Activated effector memory CD4-positive, alpha-beta T cell treated with anti-CD3 and anti-CD28 coated beads, Interleukin-2, amount 50 U/mL, for 16 hours (primary cell): Measurements from ENCODE around the gene ZBTB7B.
"Not testable (repeated sequence)": the region's sequence is repeated elsewhere in the genome, so short reads cannot be mapped to it uniquely, and the experiment has no call there.

Experiments
- DNase-seq: peaks from one replicate; pipeline ENCODE4 v3.0.0-alpha.2; 2020

Gene ZBTB7B

DNA sequence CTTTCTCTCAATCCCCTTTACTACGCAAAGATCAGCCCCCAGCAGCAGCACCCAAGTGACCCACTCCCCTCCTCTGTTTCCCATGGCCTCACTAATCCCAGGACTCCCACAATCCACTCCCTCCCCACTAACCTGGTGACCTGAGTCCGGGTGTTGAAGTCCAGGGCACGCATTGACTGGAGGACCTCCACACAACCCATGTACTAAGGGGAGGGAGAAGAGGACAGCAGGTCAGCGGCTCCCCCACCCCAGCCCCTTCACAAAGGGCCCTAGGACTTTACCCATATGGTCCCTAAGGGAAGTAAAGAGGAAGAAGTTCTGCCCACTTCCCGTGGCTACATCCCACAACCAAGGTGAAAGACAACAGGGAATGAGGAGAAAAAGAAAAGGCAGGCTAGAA lies 33.4 kb upstream of the ZBTB7B start:
- DNase-seq = no peak

DNA sequence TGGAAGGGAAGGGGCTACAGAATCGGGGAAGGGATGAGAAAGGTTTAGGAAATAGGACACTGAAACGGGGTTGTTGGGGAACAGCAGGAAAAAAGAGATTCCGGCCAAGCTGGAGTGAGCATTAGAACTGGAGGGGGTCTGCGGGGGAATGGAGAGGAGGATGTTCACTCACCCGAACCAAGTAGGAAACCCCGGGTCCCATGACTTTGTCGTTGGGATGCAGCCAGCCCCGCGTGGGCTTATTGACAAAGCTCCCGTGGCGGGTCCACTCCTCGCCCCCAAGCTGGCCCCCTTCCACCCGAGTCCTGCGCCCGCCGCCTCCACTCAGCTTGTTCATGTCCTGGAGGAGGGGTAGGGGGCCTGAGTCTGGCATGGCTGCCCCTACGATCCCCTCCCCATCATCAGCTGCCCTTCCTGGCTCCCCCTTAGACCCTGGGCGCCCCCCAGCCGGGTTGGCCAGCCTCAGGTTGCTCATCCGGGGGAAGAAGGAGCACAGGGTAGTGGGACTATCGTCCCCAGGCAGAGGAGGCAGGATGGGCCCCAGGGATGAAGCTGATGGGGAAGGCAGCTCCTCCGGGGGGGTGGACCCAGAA lies 32.6 kb upstream of the ZBTB7B start:
- DNase-seq = no peak

DNA sequence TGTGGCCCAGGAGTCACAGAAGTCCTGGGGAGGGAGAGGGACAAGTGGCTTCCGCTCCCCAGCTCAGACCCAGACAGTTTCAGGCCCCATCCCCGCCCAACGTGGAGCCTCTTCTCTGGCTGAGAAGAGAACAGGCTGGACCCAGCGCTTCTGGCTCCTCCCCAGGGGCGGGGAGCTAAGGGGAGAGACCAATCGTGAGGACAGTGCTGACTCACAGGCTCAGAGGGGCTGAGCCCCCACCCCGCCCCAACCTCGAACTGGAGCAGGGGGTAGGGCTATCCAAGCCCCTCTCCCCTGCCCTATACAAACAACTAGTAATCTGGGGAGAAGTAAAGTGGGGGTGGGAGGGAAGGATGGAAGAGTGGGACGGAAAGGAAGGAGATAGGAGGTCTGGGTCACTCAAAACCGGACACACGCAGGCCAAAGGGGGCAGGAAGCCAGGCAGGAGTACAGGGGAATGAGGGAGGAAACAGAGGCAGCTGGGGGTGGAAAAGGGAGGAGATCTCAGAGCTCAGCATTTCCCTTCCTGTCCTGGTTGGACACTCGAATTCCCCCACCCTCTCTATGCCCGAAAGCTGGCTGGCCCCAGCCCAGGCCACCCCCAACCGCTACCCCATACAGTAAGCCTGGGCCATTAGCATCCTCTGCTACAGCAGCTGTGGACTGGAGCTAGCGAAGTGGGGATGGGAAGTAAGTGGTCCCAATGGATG lies 31.8 kb upstream of the ZBTB7B start, which contains the start of gene SHC1:
Gene SHC1, minus strand, starts transcription at position 117 of the 710 bp plus-strand sequence. CDS start 221 bp downstream, outside the sequence.
- DNase-seq = peak; percentile 79

DNA sequence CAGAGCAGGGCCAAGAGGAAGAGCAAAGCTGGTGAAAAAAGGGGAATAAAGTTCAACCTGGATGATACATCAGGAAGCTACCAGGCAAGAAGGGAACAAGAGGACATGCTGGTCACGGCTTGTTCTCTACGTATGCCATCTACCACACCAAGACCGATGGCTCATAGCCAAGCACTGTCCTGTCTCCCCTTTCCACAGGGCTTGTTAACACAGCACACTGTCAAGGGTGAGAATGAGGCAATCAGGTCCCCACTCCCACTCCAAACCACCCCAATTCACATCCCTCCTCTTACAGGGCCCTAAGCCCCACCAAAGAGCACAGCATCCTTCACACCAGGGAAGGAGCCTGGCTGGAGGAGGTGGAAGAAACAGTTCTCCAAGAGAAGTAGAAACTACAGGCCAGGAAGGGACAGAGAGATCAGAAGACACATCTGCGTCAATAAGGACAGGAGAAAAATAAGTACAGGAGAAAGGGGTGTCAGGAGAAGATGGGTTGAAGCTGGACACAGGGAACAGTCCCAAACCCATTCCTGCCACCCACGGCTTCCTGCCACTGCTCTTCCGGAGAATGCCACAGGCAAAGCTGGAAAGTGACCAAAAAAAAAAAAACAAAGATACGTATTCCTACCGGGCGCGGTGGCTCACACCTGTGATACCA lies 31.1 kb upstream of the ZBTB7B start:
- DNase-seq = no peak

DNA sequence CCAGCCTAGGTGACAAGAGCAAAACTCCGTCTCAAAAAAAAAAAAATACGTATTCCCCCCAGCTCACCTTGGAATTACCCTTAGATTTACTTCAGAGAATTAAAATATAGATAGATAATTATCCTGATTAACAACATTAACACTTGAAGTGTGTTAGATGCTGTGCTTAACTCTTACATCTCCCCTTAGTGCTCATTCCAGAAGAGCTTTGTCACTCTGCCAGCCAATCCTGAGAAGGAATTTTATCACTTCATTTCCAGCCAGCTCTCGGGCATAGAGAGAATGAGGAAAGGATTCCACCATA lies 30.4 kb upstream of the ZBTB7B start:
- no peak for DNase-seq

DNA sequence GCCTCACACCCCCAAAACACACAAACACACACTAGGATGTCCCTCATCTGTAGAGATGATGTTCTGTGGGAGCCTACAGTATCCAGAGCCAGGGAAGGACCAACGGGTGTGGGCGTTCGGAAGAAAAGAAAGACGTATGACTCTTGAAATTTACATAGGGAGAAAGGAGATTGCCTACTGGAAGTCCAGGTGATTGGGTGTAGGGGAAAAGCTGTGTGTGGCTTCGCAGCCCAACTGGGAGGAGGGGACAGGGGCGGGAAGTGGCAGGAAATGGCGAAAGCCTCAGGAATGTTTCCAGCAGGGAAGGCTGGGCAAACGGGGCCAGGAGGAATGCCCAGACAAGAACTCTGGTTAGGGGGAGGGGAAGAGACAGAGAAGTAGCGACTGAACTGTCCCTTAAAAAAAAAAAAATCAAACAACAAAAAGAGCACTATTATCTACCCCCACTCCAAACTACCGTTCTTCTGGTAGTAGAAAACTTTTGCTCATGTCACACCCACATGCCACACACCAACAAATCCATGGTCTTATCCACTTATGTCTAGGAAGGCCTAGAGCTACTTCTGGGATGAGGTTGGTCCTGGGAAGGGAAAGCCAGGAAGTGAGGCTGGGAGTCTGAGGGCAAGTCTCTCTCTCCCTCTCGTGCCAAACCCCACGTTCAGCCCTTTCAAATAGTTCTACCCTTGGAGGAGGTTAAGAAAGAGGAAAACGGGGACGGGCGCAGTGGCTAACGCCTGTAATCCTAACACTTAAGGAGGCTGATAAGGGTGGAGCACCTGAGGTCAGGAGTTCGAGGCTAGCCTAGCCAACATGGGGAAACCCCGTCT lies 29.9 kb upstream of the ZBTB7B start:
- DNase-seq = no peak

DNA sequence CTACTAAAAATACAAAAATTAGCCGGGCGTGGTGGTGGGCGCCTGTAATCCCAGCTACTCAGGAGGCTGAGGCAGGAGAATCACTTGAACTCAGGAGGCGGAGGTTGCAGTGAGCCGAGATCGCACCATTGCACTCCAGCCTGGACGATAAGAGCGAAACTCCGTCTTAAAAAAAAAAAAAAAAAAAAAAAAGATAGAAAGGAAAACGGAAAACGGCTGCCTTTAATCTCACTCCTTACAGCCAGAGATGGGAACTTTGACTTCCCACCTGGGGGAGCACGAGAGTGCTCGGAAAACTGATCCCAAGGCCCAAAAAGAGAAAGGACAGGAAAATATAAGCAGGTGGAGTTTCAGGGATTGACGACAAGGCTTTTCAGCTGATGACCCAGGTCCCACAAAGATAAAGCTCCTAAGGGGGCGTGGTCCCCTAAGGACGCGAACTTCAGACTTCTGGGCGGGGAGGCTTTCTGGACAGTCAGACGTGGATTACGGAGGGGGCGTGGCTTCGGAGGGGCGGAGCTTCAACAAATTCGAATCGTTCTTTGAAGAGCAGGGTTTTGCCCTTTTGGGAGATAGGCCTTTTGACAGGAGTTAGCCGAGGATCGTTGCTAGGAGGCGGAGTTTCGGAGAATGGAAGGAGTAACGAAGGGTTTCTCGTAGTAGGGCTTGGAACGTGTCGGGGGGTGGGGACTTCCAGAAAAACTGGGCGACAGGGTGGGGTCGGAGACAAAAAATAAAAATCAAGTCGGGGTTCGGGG lies 29.1 kb upstream of the ZBTB7B start:
- DNase-seq = peak; percentile 96

DNA sequence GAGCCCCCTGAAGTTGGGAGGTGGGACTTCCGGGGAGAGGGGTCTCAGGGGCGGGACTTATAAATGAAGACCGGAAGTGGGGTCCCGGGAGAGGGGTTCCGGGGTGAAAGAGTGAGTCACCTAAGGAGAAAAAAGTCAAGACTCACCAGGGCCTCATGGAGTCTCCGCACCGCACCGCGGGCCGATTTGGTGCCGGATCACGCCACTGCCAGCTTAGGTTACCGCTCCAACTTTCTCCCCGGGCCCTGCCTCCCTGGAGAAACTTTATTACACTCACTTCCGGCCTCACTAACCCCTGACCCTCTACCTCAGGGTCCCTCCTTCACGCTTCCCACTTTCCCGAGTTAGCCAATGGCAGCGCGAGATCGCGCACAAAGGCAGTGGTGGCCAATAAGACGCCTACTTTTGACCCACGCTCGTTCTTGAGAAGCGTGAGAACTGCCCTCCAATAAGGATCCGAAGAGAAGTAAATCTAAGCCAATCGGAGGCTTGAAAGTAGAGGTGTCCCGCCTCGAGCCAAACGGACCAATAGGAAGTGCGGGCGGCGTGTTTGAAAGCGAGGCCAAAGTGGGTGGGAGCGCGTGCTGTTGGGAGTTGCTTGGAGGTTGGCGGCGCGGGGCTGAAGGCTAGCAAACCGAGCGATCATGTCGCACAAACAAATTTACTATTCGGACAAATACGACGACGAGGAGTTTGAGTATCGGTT lies 28.3 kb upstream of the ZBTB7B start, which contains the start of gene CKS1B:
Gene CKS1B, plus strand, starts transcription at position 580 of the 706 bp plus-strand sequence. Its CDS starts 65 bp downstream, at position 645.
- DNase-seq = peak; percentile 97

DNA sequence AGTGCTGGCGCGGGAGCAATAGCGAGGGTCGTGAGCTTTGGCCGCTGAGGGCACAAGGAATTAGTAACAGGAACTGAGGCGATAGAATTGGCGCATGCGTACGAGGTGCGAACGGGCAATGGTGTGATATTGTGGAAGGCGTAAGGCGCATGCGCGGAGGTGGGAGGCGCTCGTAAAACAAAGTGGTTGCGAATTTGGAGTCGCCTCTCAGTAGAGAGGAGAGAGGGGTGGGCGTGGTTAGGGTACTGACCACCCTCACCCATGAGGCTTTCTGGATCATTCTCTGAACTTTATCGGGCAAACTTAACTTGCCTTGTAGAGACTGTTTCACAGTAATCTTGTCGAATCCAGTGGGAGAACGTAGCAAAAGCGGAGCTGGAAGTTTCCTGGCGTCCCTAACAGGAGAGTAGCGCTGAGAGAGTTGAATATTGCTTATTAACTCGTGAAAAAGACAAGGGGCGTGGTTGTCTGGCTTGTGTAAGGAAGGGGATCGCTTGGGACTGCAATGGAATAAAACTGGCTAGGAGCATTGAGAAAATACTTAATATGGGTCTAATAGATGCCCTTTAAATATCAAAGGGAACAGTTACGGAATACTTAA lies 27.7 kb upstream of the ZBTB7B start:
- DNase-seq = peak; percentile 97

DNA sequence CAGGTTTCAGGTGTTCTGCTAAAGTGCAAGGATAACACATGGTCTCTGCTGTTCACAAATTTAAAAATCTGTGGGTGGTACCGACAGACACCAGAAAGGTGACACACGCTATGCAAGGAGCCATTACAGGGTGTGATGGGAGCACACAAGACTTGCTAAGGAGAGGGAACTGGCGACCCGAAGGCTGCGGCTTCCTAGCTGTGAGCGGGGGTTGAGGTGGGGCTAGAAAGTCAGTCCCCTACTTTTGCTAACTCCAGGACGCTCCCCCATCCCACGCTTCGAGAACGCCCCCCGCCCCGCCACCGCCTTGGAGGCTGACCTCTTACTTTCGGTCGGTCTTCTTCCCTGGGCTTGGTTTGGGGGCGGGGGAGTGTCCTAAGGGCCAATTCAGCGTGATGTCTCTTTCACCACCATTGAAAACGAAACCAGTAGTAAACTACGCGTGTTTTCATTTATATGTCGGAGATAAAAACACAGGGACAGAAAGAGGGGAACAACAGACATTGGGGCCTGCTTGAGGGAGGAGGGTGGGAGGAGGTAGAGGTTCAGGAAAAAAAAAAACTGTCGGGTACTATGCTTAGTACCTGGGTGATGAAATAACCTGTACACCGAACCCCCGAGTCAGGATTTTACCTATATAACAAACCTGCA lies 27.1 kb upstream of the ZBTB7B start:
- peak; percentile 87 for DNase-seq

DNA sequence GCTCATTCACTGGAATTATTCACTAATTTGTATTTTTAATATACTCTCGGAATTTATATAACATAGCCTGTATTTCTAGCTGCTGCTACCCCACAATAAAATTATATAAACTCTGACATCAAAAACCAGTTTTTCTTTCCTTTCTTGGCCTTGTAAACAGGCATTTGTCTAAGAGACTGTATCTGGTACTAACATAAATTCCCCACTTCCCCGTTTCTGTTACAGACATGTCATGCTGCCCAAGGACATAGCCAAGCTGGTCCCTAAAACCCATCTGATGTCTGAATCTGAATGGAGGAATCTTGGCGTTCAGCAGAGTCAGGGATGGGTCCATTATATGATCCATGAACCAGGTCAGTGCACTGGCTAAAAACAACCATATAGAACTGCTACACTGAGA lies 24.8 kb upstream of the ZBTB7B start:
- not testable (repeated sequence) for DNase-seq

DNA sequence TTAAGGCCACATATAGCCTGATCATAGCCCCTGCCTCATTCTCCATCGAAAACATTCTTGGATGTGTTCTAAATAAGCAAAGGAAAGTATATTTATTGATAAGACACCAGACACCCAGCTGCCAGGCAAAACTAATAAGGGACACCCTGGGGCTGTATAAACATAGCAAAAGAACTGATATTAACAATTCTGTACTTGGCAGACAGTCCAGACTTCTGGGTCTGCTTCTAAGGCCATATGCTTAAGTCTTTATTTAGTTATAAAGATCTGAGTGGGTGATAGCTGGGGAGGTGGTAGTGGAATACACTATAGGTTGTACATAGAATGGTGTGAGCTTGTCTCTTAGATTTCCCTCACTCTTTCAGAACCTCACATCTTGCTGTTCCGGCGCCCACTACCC lies 24.2 kb upstream of the ZBTB7B start:
- DNase-seq = no peak

DNA sequence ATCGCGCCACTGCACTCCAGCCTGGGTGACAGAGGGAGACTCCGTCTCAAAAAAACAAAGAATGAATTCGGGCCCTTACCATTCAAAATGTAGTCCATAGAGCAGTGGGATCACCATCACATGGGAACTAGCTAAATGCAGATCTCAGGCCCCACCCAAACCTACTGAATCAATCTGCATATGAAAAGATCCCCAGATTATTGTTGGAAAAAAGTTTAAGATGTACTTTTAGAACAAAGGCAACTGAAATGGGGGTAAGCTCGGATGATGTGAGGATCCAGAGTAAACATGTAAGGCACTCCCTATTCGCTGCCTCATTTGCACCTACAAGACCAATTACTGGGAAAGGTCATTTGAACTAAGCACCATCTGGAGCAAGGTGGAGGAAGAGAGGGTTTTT lies 20.3 kb upstream of the ZBTB7B start:
- no peak for DNase-seq

DNA sequence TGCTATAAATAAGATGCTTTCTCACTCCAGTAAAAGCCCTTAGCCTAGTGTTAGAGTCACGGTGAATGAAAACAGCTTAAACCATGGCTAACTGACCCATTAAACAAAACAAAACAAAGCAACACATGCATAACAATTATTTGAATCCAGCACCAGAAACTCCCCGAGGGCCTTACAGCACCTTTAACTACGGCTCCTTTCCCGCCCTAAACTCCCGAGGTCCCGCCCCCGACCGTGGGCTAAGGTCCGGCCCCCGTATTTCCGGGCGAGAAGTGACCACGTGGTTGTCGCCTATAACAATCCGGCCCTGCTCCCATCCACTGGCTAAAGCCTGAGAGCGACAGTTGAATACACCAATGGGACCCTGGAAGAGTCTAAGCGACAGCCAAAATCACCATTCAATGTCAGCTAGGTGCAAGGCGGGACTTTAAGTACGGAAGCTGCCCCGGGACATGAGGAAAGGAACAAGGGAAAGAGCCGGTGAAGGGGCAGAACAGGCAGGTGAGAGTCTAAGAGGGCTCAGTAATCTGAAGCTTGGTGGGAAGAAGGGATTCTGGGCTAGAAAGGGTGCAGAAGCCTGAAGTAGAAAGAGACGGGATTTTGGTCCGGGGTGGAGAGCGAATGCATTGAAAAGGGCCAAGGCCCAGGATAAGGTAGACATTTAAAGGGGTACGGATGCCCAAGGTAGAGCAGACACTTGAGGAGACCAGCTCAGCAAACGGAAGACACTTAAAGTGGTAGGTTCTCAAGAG lies 19.5 kb upstream of the ZBTB7B start, which contains the start of gene FLAD1:
Gene FLAD1, plus strand, starts transcription at position 448 of the 752 bp plus-strand sequence. CDS start 351 bp downstream, outside the sequence.
- peak; percentile 98 for DNase-seq

DNA sequence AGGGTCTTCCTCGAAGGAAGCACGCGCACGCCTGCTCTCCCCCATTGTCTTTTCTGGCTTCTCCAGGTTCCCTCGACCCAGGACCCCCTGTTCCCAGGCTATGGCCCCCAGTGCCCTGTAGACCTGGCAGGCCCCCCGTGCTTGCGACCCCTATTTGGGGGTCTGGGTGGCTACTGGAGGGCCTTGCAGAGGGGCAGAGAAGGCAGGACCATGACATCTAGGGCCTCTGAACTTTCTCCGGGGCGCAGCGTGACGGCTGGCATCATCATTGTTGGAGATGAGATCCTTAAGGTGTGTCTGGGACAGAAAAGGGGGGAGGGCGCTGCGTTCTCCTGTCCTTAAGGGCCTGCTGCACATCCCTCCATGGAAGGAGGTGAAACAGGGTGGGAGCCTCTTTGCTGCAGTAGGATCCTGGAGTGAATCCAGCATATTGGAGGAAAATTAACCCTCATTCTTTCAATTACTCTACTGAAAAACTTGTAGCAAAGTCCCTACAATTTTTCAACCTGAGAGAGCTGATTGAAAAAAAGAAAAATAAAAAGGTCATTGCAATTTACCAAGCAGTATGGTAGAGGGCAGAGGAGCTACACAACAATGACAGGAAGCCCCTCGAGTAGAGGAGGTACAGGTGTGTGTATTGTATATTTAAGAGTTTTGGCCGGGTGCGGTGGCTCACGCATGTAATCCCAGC lies 18.7 kb upstream of the ZBTB7B start:
- DNase-seq = peak; percentile 69

DNA sequence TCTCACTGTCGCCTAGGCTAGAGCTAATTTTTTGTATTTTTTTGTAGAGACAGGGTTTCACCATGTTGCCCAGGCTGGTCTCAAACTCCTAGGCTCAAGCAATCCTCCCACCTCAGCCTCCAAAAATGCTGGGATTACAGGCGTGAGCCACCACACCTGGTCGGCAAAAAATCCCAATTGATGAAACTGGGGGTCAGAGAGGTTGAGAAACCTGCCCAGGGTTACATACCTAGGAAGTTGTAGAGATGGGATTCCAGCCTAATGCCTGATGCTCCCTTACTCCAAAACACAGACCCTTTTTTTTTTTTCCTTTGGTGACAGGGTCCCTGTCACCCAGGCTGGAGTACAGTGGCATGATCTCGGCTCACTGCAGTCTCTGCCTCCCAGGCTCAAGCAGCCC lies 15.9 kb upstream of the ZBTB7B start:
- DNase-seq = not testable (repeated sequence)

DNA sequence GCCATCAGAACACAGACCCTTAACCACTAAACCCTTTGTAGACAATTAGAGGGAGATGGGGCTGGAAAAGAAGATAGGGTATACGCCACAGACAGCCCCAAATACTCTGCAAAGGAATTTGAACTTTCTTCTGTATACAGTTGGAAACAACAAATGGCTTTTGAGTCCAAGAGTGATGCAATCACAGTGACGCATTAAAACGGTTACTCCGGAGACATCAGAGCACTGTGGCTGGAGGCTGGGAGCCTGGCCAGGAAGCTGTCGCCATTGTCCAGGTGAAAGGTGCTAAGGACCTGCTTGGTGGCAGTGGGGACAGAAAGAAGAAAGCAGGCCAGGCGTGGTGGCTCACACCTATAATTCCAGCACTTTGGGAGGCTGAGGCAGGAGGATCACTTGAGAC lies 15.3 kb upstream of the ZBTB7B start:
- DNase-seq = no peak

DNA sequence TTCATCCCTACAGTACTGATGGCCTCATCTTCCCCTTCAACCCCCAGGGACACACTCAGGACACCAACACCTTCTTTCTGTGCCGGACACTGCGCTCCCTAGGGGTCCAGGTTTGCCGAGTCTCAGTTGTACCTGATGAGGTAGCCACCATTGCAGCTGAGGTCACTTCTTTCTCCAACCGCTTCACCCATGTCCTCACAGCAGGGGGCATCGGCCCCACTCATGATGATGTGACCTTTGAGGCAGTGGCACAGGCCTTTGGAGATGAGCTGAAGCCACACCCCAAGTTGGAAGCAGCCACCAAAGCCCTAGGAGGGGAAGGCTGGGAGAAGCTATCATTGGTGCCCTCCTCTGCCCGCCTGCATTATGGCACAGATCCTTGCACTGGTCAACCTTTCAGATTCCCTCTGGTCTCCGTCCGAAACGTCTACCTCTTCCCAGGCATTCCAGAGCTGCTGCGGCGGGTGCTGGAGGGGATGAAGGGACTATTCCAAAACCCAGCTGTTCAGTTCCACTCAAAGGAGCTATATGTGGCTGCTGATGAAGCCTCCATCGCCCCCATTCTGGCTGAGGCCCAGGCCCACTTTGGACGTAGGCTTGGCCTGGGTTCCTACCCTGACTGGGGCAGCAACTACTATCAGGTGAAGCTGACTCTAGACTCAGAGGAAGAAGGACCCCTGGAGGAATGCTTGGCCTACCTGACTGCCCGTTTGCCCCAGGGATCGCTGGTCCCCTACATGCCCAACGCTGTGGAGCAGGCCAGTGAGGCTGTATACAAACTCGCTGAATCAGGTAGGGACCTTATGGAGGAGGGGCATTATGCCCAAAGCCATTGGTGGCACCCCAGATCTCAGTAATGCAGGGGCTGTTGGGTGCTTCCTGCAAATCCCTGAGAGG lies 14.3 kb upstream of the ZBTB7B start:
- DNase-seq = no peak
